Activated CD4-positive, alpha-beta T cell treated with anti-CD3 and anti-CD28 coated beads, Interleukin-2, amount 10 ng/mL, durations not matched to agents 24 days and 14 days (primary cell): ENCODE data around the gene GPC3. TPM values are rescaled to one million over a fixed set of nuclear protein-coding genes. Genes with fewer than 3 reads are reported as not detected.
"Not testable (repeated sequence)": the region's sequence is repeated elsewhere in the genome, so short reads cannot be mapped to it uniquely, and the experiment has no call there.

ENCODE experiments used
- DNase-seq: peaks from one replicate; pipeline ENCODE4 v3.0.0; 2022
- H3K27ac Mint-ChIP-seq: one replicate; pipeline ENCODE4 v1.8.0; 2022; ENCODE audit warnings: mild to moderate bottlenecking, mixed read lengths
- H3K27me3 Mint-ChIP-seq: one replicate; pipeline ENCODE4 v1.8.0; 2022; ENCODE audit warnings: mixed read lengths
- H3K36me3 Mint-ChIP-seq: one replicate; pipeline ENCODE4 v1.8.0; 2022; ENCODE audit warnings: low read depth, mild to moderate bottlenecking, mixed read lengths
- H3K4me1 Mint-ChIP-seq: one replicate; pipeline ENCODE4 v1.8.0; 2021; ENCODE audit warnings: mixed read lengths
- H3K4me3 Mint-ChIP-seq: one replicate; pipeline ENCODE4 v1.8.0; 2022; ENCODE audit warnings: mild to moderate bottlenecking, moderate library complexity, mixed read lengths
- H3K9me3 Mint-ChIP-seq: one replicate; pipeline ENCODE4 v1.8.0; 2021; ENCODE audit warnings: mixed read lengths
- intact Hi-C: fragments of 100-400 bp; cut with micrococcal nuclease; formaldehyde crosslinking; loops from one replicate; pipeline ENCODE4 v1.15.1; 2023
- total RNA-seq: library from RNA; stranded (reverse); gene quantifications from 2 replicates; pipeline ENCODE4 v1.2.3, GENCODE V29; 2022

GPC3 gene
- total RNA-seq, 1 donor from 2014 or later = 0.21 TPM

DNA sequence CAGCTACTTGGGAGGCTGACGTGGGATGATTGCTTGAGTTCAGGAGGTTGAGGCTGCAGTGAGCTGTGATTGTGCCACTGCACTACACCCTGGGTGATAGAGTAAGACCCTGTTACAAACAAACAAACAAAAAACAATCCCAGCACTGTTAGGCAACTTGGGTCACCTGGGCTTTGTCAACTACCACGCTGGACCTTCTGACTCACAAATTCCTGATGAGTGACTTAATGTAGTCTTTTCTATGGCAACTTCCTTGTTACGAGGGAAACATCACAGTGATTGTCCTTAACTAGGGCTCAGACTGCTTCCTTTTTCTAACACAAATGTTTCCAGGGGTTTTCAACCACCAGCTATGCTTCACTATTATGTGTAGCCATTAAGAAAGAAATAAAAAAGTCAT, 441.3 kb downstream of the GPC3 start:
- intact Hi-C loops = no loop called here
- DNase-seq = no peak
- H3K36me3 Mint-ChIP-seq = no peaks in the 10 kb centered on the region
- H3K4me1 Mint-ChIP-seq = no peaks in the 10 kb centered on the region
- H3K9me3 Mint-ChIP-seq = no peaks in the 10 kb centered on the region
- no peaks in the 10 kb centered on the region for H3K27me3 Mint-ChIP-seq
- H3K4me3 Mint-ChIP-seq = no peak overlapping the region
- H3K27ac Mint-ChIP-seq = no peak overlapping the region

GRCh38 chrX:133543654-133544053, 441.7 kb downstream of the GPC3 start:
- no peak overlapping the region for H3K27ac Mint-ChIP-seq
- DNase-seq = no peak
- no peaks in the 10 kb centered on the region for H3K36me3 Mint-ChIP-seq
- H3K9me3 Mint-ChIP-seq = no peaks in the 10 kb centered on the region
- no peak overlapping the region for H3K4me3 Mint-ChIP-seq
- H3K27me3 Mint-ChIP-seq = no peaks in the 10 kb centered on the region
- H3K4me1 Mint-ChIP-seq = no peaks in the 10 kb centered on the region
- intact Hi-C loops = no loop called here

DNA sequence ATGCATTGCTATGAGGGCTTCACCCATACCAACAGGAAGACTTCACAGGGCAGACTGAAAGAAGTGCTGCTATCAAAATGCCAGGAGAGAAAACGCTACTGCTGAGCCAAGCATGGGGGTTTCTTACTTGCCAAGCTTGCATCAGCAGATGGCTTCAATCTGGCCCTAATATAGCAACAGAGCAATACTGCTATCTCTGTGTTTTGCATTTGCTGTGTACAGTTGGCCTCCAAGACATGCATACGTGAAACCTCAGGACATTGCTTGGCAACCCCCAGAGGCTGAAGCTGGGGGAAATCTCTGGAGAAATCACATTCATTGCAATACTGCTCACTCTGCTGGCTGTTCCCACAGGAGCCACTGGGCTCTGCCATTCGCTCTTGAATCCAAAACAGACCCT, 442.9 kb downstream of the GPC3 start:
- intact Hi-C loops = no loop called here
- no peak for DNase-seq
- Mint-ChIP-seq H3K27ac (no peak overlapping the region), H3K4me3 (no peak overlapping the region), H3K9me3 (no peaks in the 10 kb centered on the region), H3K4me1 (no peaks in the 10 kb centered on the region), H3K36me3 (no peaks in the 10 kb centered on the region), H3K27me3 (no peaks in the 10 kb centered on the region)

GRCh38 chrX:133541021-133541420, 444.4 kb downstream of the GPC3 start:
- no peak for DNase-seq
- Mint-ChIP-seq H3K9me3 (no peaks in the 10 kb centered on the region), H3K4me3 (no peak overlapping the region), H3K36me3 (no peaks in the 10 kb centered on the region), H3K4me1 (no peaks in the 10 kb centered on the region), H3K27me3 (no peaks in the 10 kb centered on the region), H3K27ac (no peak overlapping the region)
- intact Hi-C loops = no loop called here

DNA sequence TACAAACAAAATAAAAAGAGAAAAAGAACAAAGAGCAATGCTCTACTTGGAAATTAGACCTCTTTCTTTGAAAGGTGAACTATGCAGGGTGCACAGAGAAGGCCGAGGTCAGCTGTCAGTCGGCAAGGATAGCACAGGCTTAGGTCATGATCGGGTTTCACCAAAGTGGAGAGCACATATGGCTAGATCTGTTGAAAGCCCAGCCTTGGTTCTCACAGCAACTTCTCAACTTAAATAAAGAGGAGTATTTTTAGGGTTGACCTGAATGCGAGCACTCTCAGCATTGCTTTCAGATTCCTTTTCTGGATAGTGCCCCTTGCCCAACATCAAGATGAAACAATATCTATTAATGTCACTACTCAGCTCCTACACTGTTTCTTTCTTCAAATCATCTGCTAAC, 447.2 kb downstream of the GPC3 start:
- H3K4me1 Mint-ChIP-seq = no peaks in the 10 kb centered on the region
- intact Hi-C loops = no loop called here
- no peak for DNase-seq
- no peak overlapping the region for H3K27ac Mint-ChIP-seq
- no peak overlapping the region for H3K4me3 Mint-ChIP-seq
- H3K27me3 Mint-ChIP-seq = no peaks in the 10 kb centered on the region
- H3K36me3 Mint-ChIP-seq = no peaks in the 10 kb centered on the region
- no peaks in the 10 kb centered on the region for H3K9me3 Mint-ChIP-seq

GRCh38 chrX:133537142-133537541, 448.3 kb downstream of the GPC3 start:
- H3K4me3 Mint-ChIP-seq = no peak overlapping the region
- H3K27ac Mint-ChIP-seq = no peak overlapping the region
- no peaks in the 10 kb centered on the region for H3K9me3 Mint-ChIP-seq
- H3K4me1 Mint-ChIP-seq = no peaks in the 10 kb centered on the region
- H3K27me3 Mint-ChIP-seq = no peaks in the 10 kb centered on the region
- intact Hi-C loops = no loop called here
- no peaks in the 10 kb centered on the region for H3K36me3 Mint-ChIP-seq
- DNase-seq = no peak

GRCh38 chrX:133535066-133535465, 450.3 kb downstream of the GPC3 start:
- Mint-ChIP-seq H3K4me1 (no peaks in the 10 kb centered on the region), H3K36me3 (no peaks in the 10 kb centered on the region), H3K27ac (no peak overlapping the region), H3K9me3 (no peaks in the 10 kb centered on the region), H3K27me3 (no peaks in the 10 kb centered on the region), H3K4me3 (no peak overlapping the region)
- DNase-seq = no peak
- intact Hi-C loops = no loop called here

- Mint-ChIP-seq H3K36me3 (no peaks in the 10 kb centered on the region), H3K27me3 (no peaks in the 10 kb centered on the region), H3K9me3 (no peaks in the 10 kb centered on the region), H3K27ac (no peak overlapping the region), H3K4me1 (no peaks in the 10 kb centered on the region), H3K4me3 (no peak overlapping the region)
- DNase-seq = no peak
- intact Hi-C loops = no loop called here
These were observed 451.2 kb downstream of the GPC3 start for GRCh38 chrX:133534172-133534571.

- intact Hi-C loops = no loop called here
- Mint-ChIP-seq H3K27ac (no peak overlapping the region), H3K36me3 (no peaks in the 10 kb centered on the region), H3K4me3 (no peak overlapping the region), H3K27me3 (no peaks in the 10 kb centered on the region), H3K4me1 (no peaks in the 10 kb centered on the region), H3K9me3 (no peaks in the 10 kb centered on the region)
- no peak for DNase-seq
These were observed 452.1 kb downstream of the GPC3 start for GRCh38 chrX:133533249-133533648.

DNA sequence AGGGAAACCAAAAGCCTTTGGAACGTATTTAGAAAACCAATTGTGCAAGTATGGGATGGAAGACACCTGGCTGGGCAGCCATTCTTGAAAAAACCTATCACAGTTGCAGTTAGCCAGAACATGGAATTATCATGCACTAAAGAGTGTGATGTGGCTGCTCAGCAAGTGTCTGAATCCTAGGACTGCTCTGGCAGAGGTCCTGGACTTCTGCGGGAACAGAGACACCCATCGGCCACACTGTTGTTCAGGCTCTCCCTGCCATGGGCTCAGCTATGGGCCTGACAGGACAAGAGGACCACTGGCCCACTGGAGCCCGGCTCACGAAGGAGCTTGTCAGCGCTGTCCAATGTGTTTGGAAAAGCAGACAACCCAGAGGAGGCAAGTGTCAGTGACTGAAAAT, 454.4 kb downstream of the GPC3 start:
- intact Hi-C loops = no loop called here
- Mint-ChIP-seq H3K9me3 (no peaks in the 10 kb centered on the region), H3K27me3 (no peaks in the 10 kb centered on the region), H3K36me3 (no peaks in the 10 kb centered on the region), H3K27ac (no peak overlapping the region), H3K4me1 (no peaks in the 10 kb centered on the region), H3K4me3 (no peak overlapping the region)
- no peak for DNase-seq

DNA sequence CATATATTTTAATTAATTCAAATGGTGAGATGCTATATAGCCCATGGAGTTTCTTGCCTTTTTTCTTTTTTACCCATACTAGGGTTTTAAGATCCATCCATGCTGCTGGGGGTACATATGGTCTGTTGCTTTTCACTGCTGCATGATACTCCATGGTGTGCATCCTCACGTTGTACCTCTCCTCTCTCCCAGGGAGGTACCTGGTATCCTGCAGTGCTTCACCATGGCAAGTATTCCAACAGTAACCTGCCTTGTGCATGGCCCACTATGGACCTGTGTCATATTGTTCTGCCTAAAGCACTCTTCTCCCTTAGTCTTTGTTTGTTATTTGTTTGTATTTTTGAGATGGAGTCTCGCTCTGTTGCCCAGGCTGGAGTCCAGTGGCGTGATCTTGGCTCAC, 455.8 kb downstream of the GPC3 start:
- H3K4me1 Mint-ChIP-seq = no peaks in the 10 kb centered on the region
- H3K36me3 Mint-ChIP-seq = no peaks in the 10 kb centered on the region
- DNase-seq = no peak
- no peak overlapping the region for H3K27ac Mint-ChIP-seq
- no peaks in the 10 kb centered on the region for H3K9me3 Mint-ChIP-seq
- H3K4me3 Mint-ChIP-seq = no peak overlapping the region
- intact Hi-C loops = no loop called here
- no peaks in the 10 kb centered on the region for H3K27me3 Mint-ChIP-seq

GRCh38 chrX:133527825-133528224, 457.6 kb downstream of the GPC3 start:
- H3K4me1 Mint-ChIP-seq = no peaks in the 10 kb centered on the region
- H3K9me3 Mint-ChIP-seq = no peaks in the 10 kb centered on the region
- DNase-seq = no peak
- H3K27me3 Mint-ChIP-seq = no peaks in the 10 kb centered on the region
- H3K4me3 Mint-ChIP-seq = no peak overlapping the region
- H3K36me3 Mint-ChIP-seq = no peaks in the 10 kb centered on the region
- intact Hi-C loops = no loop called here
- no peak overlapping the region for H3K27ac Mint-ChIP-seq

- H3K36me3 Mint-ChIP-seq = no peaks in the 10 kb centered on the region
- no peak for DNase-seq
- H3K4me1 Mint-ChIP-seq = no peaks in the 10 kb centered on the region
- H3K27me3 Mint-ChIP-seq = no peaks in the 10 kb centered on the region
- no peak overlapping the region for H3K4me3 Mint-ChIP-seq
- no peaks in the 10 kb centered on the region for H3K9me3 Mint-ChIP-seq
- H3K27ac Mint-ChIP-seq = no peak overlapping the region
- intact Hi-C loops = no loop called here
These were observed 458.0 kb downstream of the GPC3 start for GRCh38 chrX:133527415-133527814.

DNA sequence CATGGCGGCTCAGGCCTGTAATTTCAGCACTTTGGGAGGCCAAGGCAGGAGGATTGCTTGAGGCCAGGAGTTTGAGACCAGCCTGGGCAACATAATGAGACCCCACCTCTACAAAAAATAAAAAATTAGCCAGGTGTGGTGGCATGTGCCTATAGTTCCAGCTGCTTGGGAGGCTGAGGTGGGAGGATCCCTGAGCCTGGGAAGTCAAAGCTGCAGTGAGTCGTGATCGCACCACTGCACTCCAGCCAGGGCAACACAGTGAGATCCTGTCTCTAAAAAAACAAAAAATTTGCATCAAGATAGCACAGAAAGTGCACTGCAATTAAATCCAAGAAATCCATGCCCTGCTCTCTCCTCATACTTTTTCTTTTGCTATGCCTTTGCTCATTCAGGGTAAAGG, 458.6 kb downstream of the GPC3 start:
- intact Hi-C loops, H3K36me3 Mint-ChIP-seq, H3K4me1 Mint-ChIP-seq: not testable (repeated sequence)

DNA sequence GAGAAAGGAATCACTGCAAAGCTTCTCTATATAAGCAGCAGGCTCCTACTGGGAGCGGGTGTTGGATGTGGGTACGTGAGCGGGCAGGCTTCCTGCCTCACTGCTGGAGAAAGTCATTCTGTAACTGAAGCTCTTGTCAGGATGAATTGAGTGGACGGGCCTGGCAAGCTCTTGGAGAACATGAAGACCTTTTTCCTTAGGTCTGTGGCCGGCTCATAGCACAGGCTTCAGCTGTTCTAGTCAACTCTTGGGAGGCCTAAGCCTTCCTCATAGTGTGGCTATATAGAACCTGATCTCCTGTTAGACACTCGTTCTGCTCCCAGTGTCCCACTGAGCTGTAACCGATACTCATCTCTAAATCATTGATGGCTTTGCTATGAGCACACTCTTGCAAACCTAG, 461.9 kb downstream of the GPC3 start:
- H3K9me3 Mint-ChIP-seq = no peaks in the 10 kb centered on the region
- H3K27me3 Mint-ChIP-seq = no peaks in the 10 kb centered on the region
- intact Hi-C loops = no loop called here
- DNase-seq = no peak
- no peak overlapping the region for H3K27ac Mint-ChIP-seq
- H3K4me1 Mint-ChIP-seq = no peaks in the 10 kb centered on the region
- no peak overlapping the region for H3K4me3 Mint-ChIP-seq
- no peaks in the 10 kb centered on the region for H3K36me3 Mint-ChIP-seq

More for the DNA sequence above, 458.6 kb downstream of the GPC3 start:
- not testable (repeated sequence) for H3K27ac Mint-ChIP-seq, H3K9me3 Mint-ChIP-seq, H3K4me3 Mint-ChIP-seq, DNase-seq, H3K27me3 Mint-ChIP-seq
